Keratinocyte (primary cell): Measurements from ENCODE around the gene MCM3AP.

Experiments
- CTCF ChIP-seq, 3 experiments: IDR thresholded peaks in 1 of 3; conservative IDR thresholded peaks in 1 of 3; optimal IDR thresholded peaks in 1 of 3; 2 replicates in 2 of 3; 3 replicates in 1 of 3; pipeline versions ENCODE3 to v1.5.1; 2011; ENCODE audit warnings: low read length in 3 of 3, mild to moderate bottlenecking in 3 of 3, moderate library complexity in 2 of 3, control low read depth in 1 of 3, inconsistent platforms in 1 of 3; ENCODE audit not compliant: insufficient read depth in 2 of 3; ENCODE audit errors: extremely low read depth in 1 of 3
- EZH2 ChIP-seq: IDR thresholded peaks from one replicate; pipeline ENCODE4 v1.6.1; 2012; ENCODE audit warnings: inconsistent platforms, mild to moderate bottlenecking, low read length, moderate library complexity

GRCh38 chr21:46266946-46267345, 18.5 kb downstream of the MCM3AP start:
- TF ChIP-seq CTCF (optimal IDR thresholded peaks at IDR 0.05 in 1 of 3, IDR thresholded peaks at IDR 0.05 in 1 of 3, conservative IDR thresholded peaks at IDR 0.05 in 1 of 3; ENCODE audit: extremely low read depth in 1 of 3, insufficient read depth in 2 of 3, low read length in 3 of 3) (no peak), EZH2 (no peak)
